Measurements from ENCODE around the gene DBR1. TPM values are rescaled to one million over a fixed set of nuclear protein-coding genes. Genes with fewer than 3 reads are reported as not detected.
A peak's percentile ranks its signal among the peaks of the same experiment; 100 is the strongest.

DBR1 gene
- total and polyA plus RNA-seq, 9 of the 15 experiments (the other 6 are each of a cell fraction or from before 2014, with no cell fraction given) = 2.7 to 14.1 (median 10.9) TPM

DNA sequence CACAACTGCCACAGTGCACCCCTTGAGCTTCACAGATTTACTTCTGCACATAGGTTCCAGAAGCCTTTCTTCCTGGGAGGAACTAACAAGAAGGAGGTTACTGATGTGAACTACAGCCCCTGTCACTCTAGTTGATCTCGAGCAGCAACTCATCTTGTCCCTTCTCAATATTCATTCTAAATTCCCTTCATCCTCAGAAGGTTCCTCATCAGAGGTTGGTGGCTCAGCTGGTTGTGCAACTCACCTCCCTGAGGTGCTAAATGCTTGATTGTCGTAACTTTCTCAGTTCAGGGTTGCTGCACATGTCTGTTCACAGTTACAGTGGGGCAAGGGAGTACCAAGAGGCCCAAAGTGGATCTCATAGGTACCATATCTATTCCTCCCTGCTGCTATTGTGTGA is 36.9 kb downstream of the DBR1 start (continued):
- TF ChIP-seq CREB1 (IDR thresholded peaks at IDR 0.05) = no peak
- no peak for TF ChIP-seq CREB1 (CRISPR knock-in tag; IDR thresholded peaks at IDR 0.05)
- no peak for TF ChIP-seq FOXM1 (IDR thresholded peaks at IDR 0.05; ENCODE audit: low read depth)
- TF ChIP-seq FOXM1 (CRISPR knock-in tag; IDR thresholded peaks at IDR 0.05; ENCODE audit: low read depth) = no peak
- TF ChIP-seq ZNF57 (CRISPR knock-in tag; IDR thresholded peaks at IDR 0.05) = no peak
- TF ChIP-seq CBFA2T2 (conservative IDR thresholded peaks at IDR 0.05) = no peak
- no peak for TF ChIP-seq POLR3G (IDR thresholded peaks at IDR 0.05; ENCODE audit: extremely low read depth, insufficient read length, insufficient replicate concordance)
- TF ChIP-seq MAZ (CRISPR knock-in tag; conservative IDR thresholded peaks at IDR 0.05 in 1 of 2, IDR thresholded peaks at IDR 0.05 in 1 of 2) = no peak
- TF ChIP-seq ESRRA (IDR thresholded peaks at IDR 0.05; ENCODE audit: borderline replicate concordance, low read depth) = no peak
- no peak for TF ChIP-seq NFRKB (IDR thresholded peaks at IDR 0.05; ENCODE audit: low read depth)
- no peak for TF ChIP-seq RBM25 (IDR thresholded peaks at IDR 0.05; ENCODE audit: low read depth, low read length, severe bottlenecking)
- no peak for TF ChIP-seq FIP1L1 (IDR thresholded peaks at IDR 0.05; ENCODE audit: low read depth, low read length, poor library complexity, severe bottlenecking)

DNA sequence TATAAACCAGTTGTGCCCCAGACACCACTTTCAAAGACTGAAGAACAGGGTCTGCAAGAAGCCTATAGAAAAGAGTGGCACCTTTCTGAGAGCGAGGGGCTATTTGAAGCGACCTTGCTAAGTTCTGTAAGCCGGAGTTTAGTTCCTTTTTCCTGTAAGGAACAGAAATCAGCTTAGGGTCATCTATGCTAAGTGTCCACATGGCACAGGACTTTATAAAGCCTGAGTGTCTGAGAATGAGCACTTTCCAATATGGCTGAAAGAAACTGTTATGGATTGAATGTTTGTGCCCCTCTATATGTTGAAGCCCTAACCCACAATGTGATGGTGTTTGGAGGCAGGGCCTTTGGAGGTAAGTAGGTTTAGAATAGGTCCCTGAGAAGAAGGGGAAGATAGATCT is 38.5 kb downstream of the DBR1 start:
- Histone ChIP-seq H3K27me3 (ENCODE audit: control insufficient read depth in 2 of 2, insufficient read depth in 2 of 2, low read length in 2 of 2) (no peaks in the 10 kb centered on the region), H4K20me1 (replicated peaks; ENCODE audit: control insufficient read depth, insufficient read depth, low read length) (no peaks in the 10 kb centered on the region), H3K4me2 (ENCODE audit: insufficient read depth, low read length) (no peak overlapping the region), H3K27ac (ENCODE audit: extremely low read depth, low read depth, low read length) (no peak overlapping the region), H3K9ac (ENCODE audit: insufficient read depth in 1 of 2, low read depth in 2 of 2, low read length in 2 of 2) (no peak overlapping the region), H3K4me3 (no peak overlapping the region), H3K9me3 (replicated peaks; ENCODE audit: control insufficient read depth, insufficient read depth, low read depth, low read length) (no peaks in the 10 kb centered on the region), H2AFZ (ENCODE audit: low read depth, low read length) (0 out of 2 replicates have a peak overlapping the region, but pooled peaks have one; percentile 24), H3K79me2 (ENCODE audit: control insufficient read depth, insufficient read depth, low read length) (no peaks in the 10 kb centered on the region), H3K9me1 (ENCODE audit: control insufficient read depth, insufficient read depth, low read length) (no peaks in the 10 kb centered on the region), H3K4me1 (replicated peaks in 1 of 2; ENCODE audit: control insufficient read depth in 2 of 2, insufficient read depth in 2 of 2, low read length in 2 of 2) (no peaks in the 10 kb centered on the region), H3K36me3 (ENCODE audit: control insufficient read depth, insufficient read depth, low read length) (no peaks in the 10 kb centered on the region)
- ChIA-PET CTCF (ENCODE audit: low intra/inter-chr PET ratio) (no interaction called here), POLR2A (no interaction called here)
- ATAC-seq (no peak), FAIRE-seq (no peak), DNase-seq (ENCODE audit: extremely low read depth in 1 of 4, low spot score in 3 of 4) (no peak)
- WGBS (ENCODE audit: insufficient coverage, low coverage, missing lambda C conversion rate) = 0% methylated on average over 3 of the region's 3 CpGs
- BruUV-seq (replicated peaks) = no TSS peak
- intact Hi-C loops (cut with micrococcal nuclease) = no loop called here
- in situ Hi-C loops (cut with MboI) = no loop called here
- no peak for TF ChIP-seq RBM39 (optimal IDR thresholded peaks at IDR 0.05; ENCODE audit: low read depth, low read length)
- TF ChIP-seq, protein P1, sequence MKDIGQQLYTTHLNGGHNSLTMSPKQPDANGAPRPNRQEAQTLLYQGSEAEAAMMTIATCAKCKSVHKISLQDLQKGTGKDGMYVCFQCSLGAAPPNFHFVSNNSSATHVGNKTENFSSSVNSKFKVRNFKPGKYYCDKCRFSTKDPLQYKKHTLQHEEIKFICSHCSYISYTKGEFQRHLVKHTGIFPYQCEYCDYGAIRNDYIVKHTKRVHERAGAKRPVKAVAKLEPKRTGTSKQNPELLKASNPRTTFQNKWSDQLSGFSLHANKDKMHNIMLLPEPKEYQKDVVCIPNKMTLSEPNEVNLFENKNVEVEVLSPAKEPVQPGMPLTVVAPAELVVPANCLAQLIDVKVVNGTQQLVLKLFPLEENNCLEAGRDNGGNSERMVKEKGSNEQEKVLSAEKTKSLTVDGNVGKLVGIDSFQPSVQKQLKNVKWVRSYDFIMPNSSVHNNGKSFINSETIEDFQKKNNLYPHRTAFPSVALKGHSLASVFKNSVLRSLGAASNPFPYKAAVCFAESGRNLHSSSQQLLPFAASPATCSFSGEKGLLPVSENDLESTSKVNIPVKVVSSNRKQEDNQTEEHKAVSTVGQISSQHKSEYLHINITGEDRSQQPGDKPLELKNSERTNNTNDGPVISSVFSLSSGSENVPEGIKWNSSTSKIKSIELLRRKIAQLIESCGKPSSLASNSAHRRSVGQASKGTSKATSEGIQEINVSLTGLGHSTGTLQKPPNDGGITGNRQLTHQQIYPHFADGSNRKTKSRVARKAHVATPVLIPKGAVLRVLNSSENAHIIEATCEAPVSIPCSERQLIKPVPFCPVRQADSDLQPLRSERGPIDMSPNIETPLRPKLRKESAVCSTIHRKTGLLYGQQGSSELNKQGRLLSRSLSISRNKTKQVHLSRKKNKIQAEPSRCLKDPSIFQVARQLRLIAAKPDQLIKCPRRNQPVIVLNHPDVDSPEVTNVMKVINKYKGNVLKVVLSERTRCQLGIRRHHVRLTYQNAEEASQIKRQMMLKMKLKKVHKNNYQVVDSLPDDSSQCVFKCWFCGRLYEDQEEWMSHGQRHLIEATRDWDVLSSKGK (CRISPR knock-in tag; IDR thresholded peaks at IDR 0.05) = no peak
- TF ChIP-seq, protein P2, sequence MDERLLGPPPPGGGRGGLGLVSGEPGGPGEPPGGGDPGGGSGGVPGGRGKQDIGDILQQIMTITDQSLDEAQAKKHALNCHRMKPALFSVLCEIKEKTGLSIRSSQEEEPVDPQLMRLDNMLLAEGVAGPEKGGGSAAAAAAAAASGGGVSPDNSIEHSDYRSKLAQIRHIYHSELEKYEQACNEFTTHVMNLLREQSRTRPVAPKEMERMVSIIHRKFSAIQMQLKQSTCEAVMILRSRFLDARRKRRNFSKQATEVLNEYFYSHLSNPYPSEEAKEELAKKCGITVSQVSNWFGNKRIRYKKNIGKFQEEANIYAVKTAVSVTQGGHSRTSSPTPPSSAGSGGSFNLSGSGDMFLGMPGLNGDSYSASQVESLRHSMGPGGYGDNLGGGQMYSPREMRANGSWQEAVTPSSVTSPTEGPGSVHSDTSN (CRISPR knock-in tag; IDR thresholded peaks at IDR 0.05; ENCODE audit: low read depth) = no peak
- TF ChIP-seq, protein P2 (tag; conservative IDR thresholded peaks at IDR 0.05; ENCODE audit: low read depth) = no peak
- no peak for TF ChIP-seq CBX2 (IDR thresholded peaks at IDR 0.05; ENCODE audit: insufficient read depth, low read length, poor library complexity, severe bottlenecking)
- TF ChIP-seq ZNF197 (CRISPR knock-in tag; IDR thresholded peaks at IDR 0.05; ENCODE audit: low read depth) = no peak

Data from K562 (cell line).